Activated T-cell treated with anti-CD3 and anti-CD28 coated beads, Interleukin-2, amount 50 U/mL, for 72 hours (primary cell): Measurements from ENCODE around the gene ICAM3. TPM values are rescaled to one million over a fixed set of nuclear protein-coding genes. Genes with fewer than 3 reads are reported as not detected.

ENCODE experiments used
- ATAC-seq, 2 donors: fragments of 150-1000 bp; cut with Tn5 transposase; replicated peaks in 1 of 2; 2 replicates each; pipeline ENCODE4 v1.10.0; 2021; ENCODE audit warnings: moderate library complexity in 2 of 2, mild to moderate bottlenecking in 1 of 2
- DNase-seq, 2 donors: peaks; one replicate each; pipeline ENCODE4 v3.0.0; 2021 to 2022; ENCODE audit warnings: mixed read lengths in 1 of 2
- H3K27ac Mint-ChIP-seq: one replicate; pipeline ENCODE4 v1.8.0; 2022; ENCODE audit warnings: mild to moderate bottlenecking, moderate library complexity, mixed read lengths
- H3K27me3 Mint-ChIP-seq: one replicate; pipeline ENCODE4 v1.8.0; 2022; ENCODE audit warnings: low read depth, mixed read lengths
- H3K36me3 Mint-ChIP-seq, 2 donors: one replicate each; pipeline ENCODE4 v1.8.0; 2022; ENCODE audit warnings: mixed read lengths in 2 of 2, mild to moderate bottlenecking in 1 of 2; ENCODE audit not compliant: insufficient read depth in 2 of 2
- H3K4me1 Mint-ChIP-seq: one replicate; pipeline ENCODE4 v1.8.0; 2022; ENCODE audit warnings: low read depth, mixed read lengths
- H3K4me3 Mint-ChIP-seq, 2 donors: one replicate each; pipeline ENCODE4 v1.8.0; 2022; ENCODE audit warnings: mild to moderate bottlenecking in 2 of 2, mixed read lengths in 2 of 2, moderate library complexity in 2 of 2
- H3K9me3 Mint-ChIP-seq, 2 donors: one replicate each; pipeline ENCODE4 v1.8.0; 2022; ENCODE audit warnings: mixed read lengths in 2 of 2
- total RNA-seq, 2 donors: library from RNA; stranded (reverse); gene quantifications; one replicate each; pipeline ENCODE4 v1.2.3, GENCODE V29; 2022

ICAM3 gene
- total RNA-seq, 2 donors from 2014 or later, result 163 to 183 TPM

DNA sequence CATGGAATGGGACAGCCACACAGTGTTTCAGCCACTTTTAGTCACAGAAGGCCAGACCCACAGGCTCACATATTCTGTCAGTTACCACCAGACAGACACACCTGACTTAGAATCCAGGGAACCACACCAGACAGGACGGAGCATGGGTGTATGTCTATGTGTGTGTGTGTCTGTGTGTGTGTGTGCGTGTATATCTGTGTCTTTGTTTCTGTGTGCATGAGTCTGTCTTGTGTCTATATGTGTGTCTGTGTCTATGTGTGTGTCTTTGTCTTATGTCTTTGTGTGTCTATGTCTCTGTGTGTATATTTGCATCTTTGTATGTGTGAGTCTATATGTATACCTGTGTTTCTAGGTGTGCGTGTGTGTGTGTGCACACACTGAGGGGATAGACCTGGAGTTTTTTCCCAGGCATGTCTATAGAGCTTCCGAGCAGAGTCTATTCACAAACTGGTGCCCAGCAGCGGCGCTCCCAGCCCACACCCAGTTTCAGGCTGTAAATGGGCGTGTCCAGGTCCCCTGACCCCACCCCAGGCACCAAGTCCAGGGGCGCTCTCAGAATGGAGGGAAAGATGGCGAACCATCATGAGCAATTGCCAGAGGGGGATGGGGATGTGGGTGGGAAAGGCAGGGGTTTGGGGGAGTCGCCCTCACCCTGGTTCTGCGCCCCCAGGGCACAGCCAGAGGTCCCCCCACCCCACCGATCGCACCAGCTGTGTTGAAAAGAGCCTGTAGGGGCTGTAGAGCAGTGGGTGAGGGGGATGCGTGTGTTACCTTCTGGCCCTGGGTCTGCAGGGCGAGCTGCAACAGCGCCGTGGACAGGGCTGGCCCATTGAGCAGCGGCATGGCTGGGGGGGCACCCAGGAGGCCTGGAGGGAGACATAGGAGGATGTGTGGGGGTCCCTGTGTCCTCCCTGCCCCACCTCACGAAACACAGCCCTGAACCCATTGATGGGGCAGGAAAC is 17.3 kb downstream of the ICAM3 start:
- Mint-ChIP-seq H3K4me3 (no peak overlapping the region), H3K27me3 (no peaks in the 10 kb centered on the region), H3K27ac (no peak overlapping the region), H3K36me3 (peaks cover 6 to 7% of the 10 kb centered on the region in 2 donors), H3K4me1 (no peaks in the 10 kb centered on the region), H3K9me3 (no peaks in the 10 kb centered on the region)
- no peak for DNase-seq
- ATAC-seq, result no peak

DNA sequence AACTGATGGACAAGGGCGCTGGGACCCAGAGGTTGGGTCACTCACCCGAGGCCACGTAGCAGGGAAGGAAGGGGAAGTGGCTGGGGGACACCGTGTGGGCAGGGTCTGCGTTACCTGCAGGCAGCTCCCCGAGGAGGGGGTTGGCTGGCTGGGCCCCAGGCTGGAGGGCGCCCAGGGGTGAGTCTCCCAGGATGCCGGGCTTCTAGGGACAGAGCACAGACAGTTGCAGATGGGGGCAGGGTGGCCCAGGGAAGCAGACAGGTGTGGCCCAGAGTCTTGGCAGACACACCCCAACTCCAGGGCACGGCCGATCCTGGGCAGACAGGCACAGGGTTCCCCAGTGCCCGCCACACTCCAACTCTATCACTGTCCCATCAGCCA is 18.0 kb downstream of the ICAM3 start:
- Mint-ChIP-seq H3K4me3 (no peak overlapping the region), H3K9me3 (no peaks in the 10 kb centered on the region), H3K36me3 (peaks cover 6 to 7% of the 10 kb centered on the region in 2 donors), H3K27ac (no peak overlapping the region), H3K27me3 (no peaks in the 10 kb centered on the region), H3K4me1 (peaks cover 7% of the 10 kb centered on the region)
- ATAC-seq, result no peak
- DNase-seq, result no peak

DNA sequence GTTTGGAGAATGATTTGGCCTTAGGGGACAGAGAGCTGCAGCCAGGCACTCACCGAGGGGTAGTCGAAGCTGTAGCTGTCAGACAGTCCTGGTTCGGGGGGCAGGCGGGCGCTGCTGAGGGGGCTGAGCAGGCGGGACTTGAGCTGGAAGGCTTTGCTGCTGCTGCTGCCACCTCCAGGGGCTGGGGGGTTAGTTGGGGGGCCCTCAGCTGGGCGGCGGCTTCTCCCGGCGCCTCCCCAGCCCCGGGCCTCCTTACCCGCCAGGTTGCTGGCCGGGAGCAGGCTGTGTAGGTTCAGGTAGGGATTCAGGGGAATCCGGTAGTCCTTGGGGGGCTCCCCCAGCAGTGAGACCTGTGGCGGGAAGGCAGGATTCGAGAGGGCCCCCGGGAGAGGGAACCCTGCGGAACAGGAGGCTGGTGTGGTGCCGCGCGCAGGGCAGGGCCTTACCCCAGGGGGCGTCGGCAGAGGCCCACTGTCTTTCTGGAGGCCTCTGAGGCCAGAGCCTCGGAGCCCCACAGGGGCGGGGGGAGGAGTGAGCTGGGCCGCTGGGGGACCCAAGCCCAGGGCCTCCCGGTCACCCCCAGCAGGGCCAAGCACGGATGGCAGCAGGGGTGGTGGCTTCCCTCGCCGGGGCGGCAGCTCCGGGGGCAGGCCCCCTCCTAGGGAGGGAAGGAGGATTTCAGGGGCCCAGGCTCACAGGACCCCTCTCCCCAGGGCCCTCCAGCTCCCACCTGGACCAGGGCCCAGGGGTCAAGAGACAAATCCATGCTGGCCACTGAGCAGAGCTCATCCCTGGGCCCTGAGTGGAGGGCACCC is 18.6 kb downstream of the ICAM3 start:
- H3K4me1 Mint-ChIP-seq, result peaks cover 13% of the 10 kb centered on the region
- no peak for ATAC-seq
- peaks cover 6 to 9% of the 10 kb centered on the region in 2 donors for H3K36me3 Mint-ChIP-seq

DNA sequence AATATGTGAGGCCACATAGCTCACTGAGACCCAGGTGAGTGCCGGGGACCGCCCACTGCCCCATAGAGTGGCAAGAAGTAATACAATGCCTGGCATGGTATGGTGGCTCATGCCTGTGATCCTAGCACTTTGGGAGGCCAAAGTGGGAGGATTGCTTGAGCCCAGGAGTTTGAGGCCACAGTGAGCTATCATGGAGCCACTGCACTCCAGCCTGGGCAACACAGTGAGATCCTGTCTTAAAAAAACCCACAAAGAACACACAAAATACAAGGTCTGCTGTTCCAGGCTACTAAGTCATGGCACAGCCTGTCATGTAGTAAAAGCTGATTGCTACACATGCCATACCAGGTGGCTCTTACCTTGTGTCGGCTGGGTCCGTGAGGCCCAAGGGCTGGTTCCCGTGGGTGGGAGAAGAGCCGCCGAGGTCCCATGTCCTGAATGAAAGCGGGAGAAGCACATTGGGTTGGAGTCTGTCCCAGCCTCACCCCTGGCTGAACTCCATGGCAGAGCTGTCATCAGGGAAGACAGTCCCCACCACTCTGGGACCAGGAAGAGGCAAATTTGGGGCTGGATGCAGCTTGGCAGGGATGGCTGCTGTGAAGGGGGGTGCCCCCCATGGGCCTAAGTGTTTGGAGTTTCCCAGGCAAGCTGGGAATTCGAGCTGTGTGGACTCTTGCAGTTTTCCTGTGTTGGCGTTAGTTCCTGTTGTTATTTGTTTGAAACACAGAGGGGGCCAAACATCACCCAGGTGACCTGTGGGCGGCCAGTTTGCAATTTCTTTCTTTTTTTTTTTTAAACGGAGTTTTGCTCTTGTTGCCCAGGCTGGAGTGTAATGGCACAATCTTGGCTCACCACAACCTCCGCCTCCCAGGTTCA is 20.4 kb downstream of the ICAM3 start:
- Mint-ChIP-seq H3K27ac (no peak overlapping the region), H3K36me3 (peaks cover 8 to 10% of the 10 kb centered on the region in 2 donors), H3K4me3 (no peak overlapping the region), H3K27me3 (no peaks in the 10 kb centered on the region), H3K4me1 (peaks cover 27% of the 10 kb centered on the region), H3K9me3 (no peaks in the 10 kb centered on the region)
- ATAC-seq (no peak), DNase-seq (no peak)

More for the DNA sequence above, 18.6 kb downstream of the ICAM3 start:
- no peaks in the 10 kb centered on the region for H3K27me3 Mint-ChIP-seq
- no peak overlapping the region for H3K4me3 Mint-ChIP-seq
- no peak overlapping the region for H3K27ac Mint-ChIP-seq
- DNase-seq, result no peak
- no peaks in the 10 kb centered on the region for H3K9me3 Mint-ChIP-seq

DNA sequence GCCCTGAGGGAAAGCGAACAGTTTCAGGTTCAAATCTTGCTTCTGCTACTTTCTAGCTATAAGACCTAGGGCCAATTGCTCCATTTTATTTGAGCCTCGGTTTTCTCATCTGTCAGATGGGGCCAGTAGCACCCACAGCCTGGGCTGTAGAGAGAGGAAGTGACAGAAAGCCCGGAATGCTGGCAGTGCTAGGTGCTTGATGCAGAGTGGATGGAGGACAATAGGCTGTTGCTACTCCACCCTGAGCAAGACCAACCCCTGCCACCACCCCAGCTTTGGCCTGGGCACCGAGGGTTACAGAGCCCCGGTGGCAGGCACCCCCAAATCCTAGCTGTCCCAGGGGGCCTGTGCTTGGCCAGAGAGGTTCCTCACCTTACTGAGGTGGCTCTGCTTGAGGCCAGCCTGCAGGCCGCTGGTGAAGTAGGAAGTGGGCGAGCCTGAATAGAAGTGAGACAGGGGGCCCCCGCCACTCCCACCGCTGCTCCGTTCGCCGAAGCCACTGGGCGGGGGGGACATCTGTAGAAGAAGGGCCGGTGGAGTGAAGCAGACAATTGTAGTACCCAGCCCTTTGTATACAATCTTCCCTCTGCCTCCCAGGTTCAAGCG is 21.5 kb downstream of the ICAM3 start:
- DNase-seq, result no peak
- Mint-ChIP-seq H3K27ac (no peak overlapping the region), H3K9me3 (no peaks in the 10 kb centered on the region), H3K4me3 (no peak overlapping the region), H3K27me3 (no peaks in the 10 kb centered on the region), H3K36me3 (peaks cover 8 to 10% of the 10 kb centered on the region in 2 donors), H3K4me1 (peaks cover 27% of the 10 kb centered on the region)
- ATAC-seq, result no peak

DNA sequence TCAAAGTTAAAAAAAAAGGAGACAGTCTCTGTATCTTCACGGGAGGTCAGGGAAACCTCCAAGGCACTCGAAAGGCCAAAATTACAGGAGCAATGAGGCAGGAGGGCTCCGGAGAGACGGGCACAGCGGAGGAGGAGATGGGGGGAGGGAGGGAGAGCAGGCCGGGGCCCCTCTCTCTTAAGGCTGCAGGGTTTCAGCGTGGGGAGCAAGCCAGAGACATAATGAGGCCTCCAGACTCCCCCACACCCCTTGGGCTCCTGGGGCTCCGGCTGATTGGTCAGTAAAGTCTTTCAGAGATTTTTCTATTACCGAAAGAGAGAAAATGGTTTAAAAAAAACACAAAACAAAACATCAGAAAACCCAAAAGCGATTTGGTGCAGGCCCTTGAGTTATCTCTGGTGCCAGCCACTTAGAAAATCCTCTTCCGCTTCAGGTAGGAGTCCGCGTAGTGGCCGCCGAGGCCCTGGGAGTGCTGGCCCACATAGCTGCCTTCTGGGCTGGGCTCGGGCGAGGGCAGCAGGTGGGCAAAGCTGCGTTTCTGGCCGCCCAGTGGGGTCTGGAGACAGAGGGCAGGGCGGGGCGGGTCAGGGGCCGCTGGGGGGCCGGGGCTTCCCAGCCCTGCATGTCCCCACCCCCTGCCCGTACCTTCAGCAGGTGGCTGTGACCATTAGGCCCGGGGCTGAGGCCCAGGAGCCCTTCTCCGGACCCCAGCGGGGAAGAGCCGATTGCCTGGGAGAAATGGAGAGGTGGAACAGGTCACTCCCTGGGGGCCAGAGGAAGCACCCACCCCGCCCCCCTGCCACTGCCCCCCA is 22.2 kb downstream of the ICAM3 start:
- Mint-ChIP-seq H3K36me3 (peaks cover 8 to 10% of the 10 kb centered on the region in 2 donors), H3K27ac (no peak overlapping the region), H3K4me1 (peaks cover 27% of the 10 kb centered on the region), H3K9me3 (no peaks in the 10 kb centered on the region), H3K4me3 (no peak overlapping the region), H3K27me3 (no peaks in the 10 kb centered on the region)
- DNase-seq (no peak), ATAC-seq (no peak)

DNA sequence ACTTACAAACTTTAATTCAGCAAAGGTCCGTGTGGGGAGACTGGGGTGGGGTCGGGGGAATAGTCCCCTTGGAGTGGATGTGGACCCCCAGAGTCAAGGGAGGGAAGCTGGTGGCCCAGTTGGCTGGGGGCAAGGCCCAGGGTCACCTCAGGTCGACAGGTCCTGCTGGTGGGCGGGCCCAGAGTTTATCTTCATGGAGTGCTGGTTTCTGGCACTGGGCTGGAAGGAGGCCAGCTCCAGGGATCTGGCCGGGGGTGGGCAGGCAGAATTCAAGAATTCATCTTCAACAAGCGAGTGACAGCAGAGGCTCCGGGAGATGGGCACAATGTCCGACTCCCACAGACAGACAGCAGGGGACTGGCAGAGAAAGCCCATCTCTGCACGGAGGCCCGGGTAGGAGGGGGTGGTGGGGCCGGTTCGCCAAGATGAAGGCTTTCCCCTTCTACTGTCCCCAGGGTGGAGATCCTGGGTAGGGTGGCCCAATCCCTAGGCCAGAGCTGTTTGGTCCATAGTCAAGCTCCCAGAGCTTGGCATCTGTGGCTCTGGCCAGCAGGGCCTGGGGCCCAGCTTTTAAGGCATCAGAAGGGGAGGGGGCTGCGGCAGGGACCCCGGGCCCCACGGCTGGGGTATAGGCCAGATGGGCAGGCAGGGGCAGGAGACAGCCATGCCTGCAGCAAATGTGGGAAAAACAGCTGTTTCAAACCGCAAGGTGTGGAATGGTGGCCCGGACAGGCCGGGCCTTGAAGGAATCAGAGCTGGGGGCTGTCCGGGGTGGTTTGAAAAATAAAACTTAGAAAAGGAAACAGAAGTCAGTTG is 23.0 kb downstream of the ICAM3 start:
- Mint-ChIP-seq H3K36me3 (peaks cover 5 to 7% of the 10 kb centered on the region in 2 donors), H3K4me3 (peak overlapping the region; percentile 87 to 92), H3K9me3 (no peaks in the 10 kb centered on the region), H3K4me1 (peaks cover 27% of the 10 kb centered on the region), H3K27me3 (no peaks in the 10 kb centered on the region), H3K27ac (peak overlapping the region; percentile 47)
- DNase-seq, result no peak
- no peak for ATAC-seq

DNA sequence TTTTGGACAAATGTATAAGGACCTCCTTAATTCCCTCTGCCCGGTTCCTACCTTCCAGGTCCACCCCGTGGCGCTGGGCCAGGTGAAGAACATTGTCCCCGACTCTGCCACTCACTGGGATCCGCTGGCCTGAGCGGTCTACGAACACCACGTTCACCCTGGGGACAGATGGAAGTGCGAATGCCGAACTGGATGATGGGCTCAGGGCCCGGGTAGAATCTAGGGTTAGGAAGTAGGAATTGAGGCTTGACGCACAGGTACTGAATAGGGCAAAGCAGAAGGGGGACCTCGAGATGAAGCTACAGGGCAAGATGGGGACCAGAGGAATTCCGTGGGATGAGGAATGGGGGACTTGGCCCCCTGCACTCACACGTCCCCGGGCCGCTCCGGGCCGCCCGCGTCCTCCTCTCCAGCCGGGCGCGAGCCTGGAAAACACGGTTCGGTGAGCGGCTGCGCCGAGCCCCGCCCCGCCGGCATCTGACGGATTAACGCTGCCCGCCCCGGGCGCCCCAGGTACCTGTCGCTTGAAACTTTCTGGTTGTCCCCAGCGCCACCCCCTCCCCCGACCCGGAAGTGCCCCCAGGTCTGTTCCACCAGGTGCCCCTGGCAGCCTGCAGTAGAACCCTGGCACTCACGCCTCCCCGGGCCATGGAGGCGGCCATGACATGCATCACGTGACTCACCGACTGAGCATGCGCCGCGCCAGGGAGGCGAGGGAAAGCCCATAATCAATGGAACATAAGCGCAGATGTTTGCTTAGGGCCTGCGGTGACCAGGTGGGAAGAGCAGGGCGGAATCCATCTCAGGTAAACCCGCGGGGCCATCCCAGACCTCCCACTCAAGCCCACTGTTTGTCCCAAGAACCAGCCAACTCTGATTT is 23.8 kb downstream of the ICAM3 start, which contains the start of gene FDX2:
Gene FDX2, minus strand, starts transcription at position 681 of the 880 bp plus-strand sequence. Its CDS starts 19 bp downstream, at position 662.
- H3K4me1 Mint-ChIP-seq, result peaks cover 27% of the 10 kb centered on the region
- H3K4me3 Mint-ChIP-seq, result peak within 1 kb of the TSS; percentile 87 to 92
- H3K36me3 Mint-ChIP-seq, result peaks cover 5 to 7% of the 10 kb centered on the region in 2 donors
- no peaks in the 10 kb centered on the region for H3K9me3 Mint-ChIP-seq
- ATAC-seq, result peak; percentile 91
- H3K27ac Mint-ChIP-seq, result peak within 1 kb of the TSS; percentile 47
- peak; percentile 91 to 93 for DNase-seq
- no peaks in the 10 kb centered on the region for H3K27me3 Mint-ChIP-seq

DNA sequence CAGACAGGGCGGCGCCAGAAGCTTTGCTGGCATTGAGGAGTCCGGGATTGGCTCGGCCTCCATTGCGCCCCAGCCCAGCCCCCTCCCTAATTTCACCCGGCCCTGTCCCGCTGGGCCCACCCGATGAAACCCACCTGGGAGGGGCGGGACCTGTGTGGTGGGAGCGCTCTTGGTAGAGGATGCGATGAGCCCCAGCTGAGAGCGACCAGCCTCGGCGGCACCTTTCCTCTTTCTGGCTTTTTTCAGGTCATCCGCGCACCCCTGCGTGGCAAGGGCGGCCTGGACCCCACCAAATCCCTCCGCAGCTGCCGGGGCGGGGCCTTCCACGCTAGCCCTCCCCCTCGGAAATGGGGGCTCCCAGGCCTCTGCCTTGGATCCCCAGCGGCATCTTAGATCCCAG is 30.0 kb downstream of the ICAM3 start, which contains the start of gene ZGLP1:
Gene ZGLP1, minus strand, starts transcription at position 393 of the 400 bp plus-strand sequence.
- ATAC-seq, result no peak
- no peak within 1 kb of the TSS for H3K27ac Mint-ChIP-seq

DNA sequence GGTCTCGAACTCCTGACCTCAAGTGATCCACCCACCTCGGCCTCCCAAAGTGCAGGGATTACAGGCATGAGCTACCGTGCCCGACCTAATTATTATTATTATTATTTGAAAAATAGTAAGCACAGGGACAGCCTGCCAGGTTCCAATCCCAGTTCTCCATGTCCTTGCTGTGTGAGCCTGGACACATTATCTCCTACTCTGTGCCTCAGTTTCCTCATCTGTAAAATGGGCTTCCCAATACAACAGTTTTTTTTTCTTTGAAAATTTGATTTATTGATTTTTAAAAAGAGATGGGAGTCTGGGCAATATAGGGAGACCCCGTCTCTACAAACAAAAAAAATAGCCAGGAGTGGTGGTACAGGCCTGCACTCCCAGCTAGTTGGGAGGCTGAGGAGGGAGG is 33.1 kb downstream of the ICAM3 start:
- Mint-ChIP-seq H3K27ac (no peak overlapping the region), H3K9me3 (no peaks in the 10 kb centered on the region), H3K36me3 (peaks cover 0 to 2% of the 10 kb centered on the region in 2 donors), H3K27me3 (peaks cover 8% of the 10 kb centered on the region), H3K4me1 (peaks cover 14% of the 10 kb centered on the region), H3K4me3 (no peak overlapping the region)
- ATAC-seq, result no peak
- DNase-seq, result no peak

More for the DNA sequence above, 30.0 kb downstream of the ICAM3 start, which contains the start of gene ZGLP1:
- DNase-seq, result no peak
- H3K27me3 Mint-ChIP-seq, result no peaks in the 10 kb centered on the region
- no peaks in the 10 kb centered on the region for H3K9me3 Mint-ChIP-seq
- H3K4me1 Mint-ChIP-seq, result peaks cover 7% of the 10 kb centered on the region
- H3K4me3 Mint-ChIP-seq, result no peak within 1 kb of the TSS
- H3K36me3 Mint-ChIP-seq, result peaks cover 0 to 2% of the 10 kb centered on the region in 2 donors
